ENCODE measurements around the gene ABHD2.
"Not testable (repeated sequence)": the region's sequence is repeated elsewhere in the genome, so short reads cannot be mapped to it uniquely, and the experiment has no call there.

The ABHD2 gene

DNA sequence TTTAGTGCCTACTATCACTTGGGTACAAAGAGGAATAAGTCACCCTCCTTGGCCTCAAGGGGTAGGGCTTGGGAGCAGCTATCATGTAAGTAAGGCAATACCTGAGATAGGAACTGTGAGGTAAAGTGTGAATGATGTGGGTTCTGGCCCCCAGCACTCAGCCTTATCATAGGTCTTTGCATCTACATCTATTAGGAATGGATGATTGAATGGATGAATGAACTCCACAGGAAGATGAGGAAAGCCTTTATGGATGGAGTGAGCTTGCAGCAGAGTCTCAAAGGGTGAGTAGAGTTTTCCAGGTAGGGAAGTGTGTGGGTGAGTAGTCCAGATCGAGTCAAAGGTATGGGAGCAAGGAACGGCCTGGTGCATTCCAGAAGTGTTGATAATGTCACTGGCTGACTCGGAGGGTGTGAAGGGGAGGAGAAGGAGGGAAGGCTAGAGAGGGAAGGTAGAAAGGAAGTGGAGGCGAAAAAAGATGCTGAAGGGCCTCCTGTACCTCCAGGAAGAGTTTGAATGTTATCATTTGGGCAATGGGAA is 13.1 kb upstream of the ABHD2 start:
- DNase-seq (ENCODE audit: low read depth in 3 of 3) = no peak

GRCh38 chr15:89075846-89076245 is 12.4 kb upstream of the ABHD2 start:
- DNase-seq (ENCODE audit: low read depth in 3 of 3) = no peak

- no peak for DNase-seq (ENCODE audit: low read depth in 3 of 3)
These were observed 10.5 kb upstream of the ABHD2 start for GRCh38 chr15:89077750-89078149.

DNA sequence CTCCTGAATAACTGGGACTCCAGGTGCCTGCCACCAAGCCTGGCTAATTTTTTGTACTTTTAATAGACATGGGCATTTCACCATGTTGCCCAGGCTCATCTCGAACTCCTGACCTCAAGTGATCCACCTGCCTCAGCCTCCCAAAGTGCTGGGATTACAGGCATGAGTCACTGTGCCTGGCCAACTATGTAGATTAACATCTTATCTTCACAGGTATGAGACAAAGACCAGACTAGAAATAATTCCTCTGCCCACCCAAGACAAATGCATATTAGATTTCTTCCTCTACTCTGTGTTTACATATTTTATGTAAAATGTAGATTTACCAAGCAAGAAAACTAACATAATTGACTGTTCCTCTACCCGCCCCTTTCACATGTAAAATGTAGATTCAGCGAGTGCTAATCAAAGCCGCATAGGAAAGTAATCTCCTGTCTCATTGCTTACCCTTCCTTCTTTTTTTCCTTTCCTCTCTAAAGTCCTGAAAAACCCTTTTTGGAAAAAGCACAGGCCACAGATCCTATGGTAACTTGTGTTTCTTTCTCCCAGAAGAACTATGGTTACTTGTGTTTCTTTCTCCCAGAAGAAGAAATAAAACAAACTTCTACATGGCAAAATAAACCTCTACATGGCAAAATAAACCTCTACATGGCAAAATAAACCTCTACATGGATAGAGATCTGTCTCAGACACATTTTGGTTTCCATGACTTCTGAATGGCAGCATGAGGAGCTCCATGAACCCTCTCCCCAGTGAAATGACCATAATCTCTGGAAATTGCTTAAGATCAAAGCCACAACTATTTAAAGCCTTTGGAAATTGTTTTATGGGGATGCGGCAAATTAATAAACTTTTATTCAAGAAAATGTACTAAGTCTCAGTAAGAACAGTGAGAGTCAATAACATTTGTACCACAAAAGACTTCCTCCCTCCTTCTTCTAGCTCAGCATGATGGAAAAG is 9.1 kb upstream of the ABHD2 start:
- DNase-seq (ENCODE audit: low read depth in 3 of 3) = no peak

DNA sequence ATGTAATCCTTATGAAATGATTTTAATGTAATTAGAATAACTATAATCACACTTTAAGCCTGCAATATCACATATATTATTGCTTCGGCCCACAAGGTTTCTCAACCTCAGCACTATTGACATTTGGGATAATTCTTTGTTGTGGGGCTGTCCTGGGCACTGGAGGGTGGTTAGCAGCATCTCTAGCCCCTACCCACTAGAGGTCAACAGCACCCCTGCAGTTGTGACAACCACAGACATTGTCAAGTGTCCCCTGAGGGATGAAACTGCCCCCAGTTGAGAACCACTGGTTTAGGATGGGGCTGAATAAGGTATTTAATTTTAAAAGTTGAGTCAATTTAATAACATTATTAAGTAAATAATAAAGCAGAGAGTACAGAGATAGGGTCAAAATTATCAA is 6.4 kb upstream of the ABHD2 start:
- DNase-seq (ENCODE audit: low read depth in 3 of 3) = no peak

GRCh38 chr15:89083246-89083645 is 5.0 kb upstream of the ABHD2 start:
- DNase-seq (ENCODE audit: low read depth in 3 of 3) = no peak

DNA sequence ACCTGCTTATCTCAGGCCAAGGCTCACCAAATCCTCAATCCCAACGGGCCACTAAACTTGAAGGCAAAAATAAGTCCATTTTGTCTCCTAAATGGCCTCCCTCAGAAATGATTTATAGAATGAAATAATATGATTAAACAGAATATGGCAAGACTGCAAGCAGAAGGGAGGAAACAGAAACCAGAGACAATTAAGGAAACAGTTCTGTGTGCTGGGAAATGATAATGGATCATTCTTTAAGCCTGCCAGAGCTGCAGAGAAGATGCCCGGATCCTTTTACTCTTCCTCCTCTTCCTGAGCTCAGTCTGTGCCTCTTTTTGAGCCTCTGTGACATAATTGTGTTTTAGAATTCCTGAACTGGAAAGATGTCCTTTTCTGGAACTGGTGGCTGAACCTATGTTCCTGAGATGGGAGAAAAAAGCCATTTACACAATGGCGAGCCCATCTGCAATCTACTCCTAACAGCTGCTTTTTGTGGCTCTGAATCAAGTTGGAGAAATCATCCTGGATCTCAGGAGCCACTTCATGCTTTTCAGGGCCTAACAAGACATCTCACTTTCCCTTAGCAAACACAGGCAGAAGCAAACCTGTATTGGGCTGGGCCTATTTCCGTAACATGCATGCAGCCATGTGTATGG is 2.8 kb upstream of the ABHD2 start:
- no peak for DNase-seq (ENCODE audit: low read depth in 3 of 3)

- not testable (repeated sequence) for DNase-seq (ENCODE audit: low read depth in 3 of 3)
These were observed 2.3 kb upstream of the ABHD2 start for GRCh38 chr15:89085933-89086332.

GRCh38 chr15:89086390-89086789 is 1.9 kb upstream of the ABHD2 start:
- DNase-seq (ENCODE audit: low read depth in 3 of 3) = not testable (repeated sequence)

DNA sequence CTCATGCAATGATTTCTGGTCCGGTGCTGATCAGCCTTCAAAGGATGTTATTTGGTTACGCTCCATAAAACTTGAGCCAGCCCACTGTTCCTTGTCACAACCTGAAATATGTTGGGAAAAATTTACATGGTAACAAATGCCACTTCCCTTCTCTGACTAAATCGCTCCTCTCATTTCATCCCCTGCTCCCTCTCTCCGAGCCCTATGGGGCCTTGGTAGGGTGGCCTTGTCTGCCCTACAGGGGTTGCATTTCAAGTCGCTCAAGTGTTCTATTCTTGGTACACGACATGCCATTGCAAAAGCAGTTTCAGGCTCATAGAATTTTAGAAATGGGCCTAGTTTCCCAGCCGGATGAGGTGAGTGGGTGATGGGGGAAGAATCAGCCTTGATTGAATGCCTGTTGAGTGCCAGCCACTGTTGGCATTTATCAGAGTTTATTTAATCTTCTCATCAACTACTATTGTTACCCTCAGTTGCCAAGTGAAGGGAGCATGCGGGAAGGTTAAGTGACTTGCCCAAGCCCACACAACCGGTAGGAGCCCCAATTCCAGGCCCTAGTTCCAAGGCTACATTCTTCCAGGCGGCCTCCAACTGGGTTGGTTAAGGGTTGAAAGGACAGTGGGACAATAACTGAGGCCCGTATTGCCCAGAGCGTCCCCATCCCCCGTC is 961 bp upstream of the ABHD2 start:
- no peak for DNase-seq (ENCODE audit: low read depth in 3 of 3)

- DNase-seq (ENCODE audit: low read depth in 3 of 3) = no peak
These were observed 504 bp downstream of the ABHD2 start for GRCh38 chr15:89088605-89089315.

DNA sequence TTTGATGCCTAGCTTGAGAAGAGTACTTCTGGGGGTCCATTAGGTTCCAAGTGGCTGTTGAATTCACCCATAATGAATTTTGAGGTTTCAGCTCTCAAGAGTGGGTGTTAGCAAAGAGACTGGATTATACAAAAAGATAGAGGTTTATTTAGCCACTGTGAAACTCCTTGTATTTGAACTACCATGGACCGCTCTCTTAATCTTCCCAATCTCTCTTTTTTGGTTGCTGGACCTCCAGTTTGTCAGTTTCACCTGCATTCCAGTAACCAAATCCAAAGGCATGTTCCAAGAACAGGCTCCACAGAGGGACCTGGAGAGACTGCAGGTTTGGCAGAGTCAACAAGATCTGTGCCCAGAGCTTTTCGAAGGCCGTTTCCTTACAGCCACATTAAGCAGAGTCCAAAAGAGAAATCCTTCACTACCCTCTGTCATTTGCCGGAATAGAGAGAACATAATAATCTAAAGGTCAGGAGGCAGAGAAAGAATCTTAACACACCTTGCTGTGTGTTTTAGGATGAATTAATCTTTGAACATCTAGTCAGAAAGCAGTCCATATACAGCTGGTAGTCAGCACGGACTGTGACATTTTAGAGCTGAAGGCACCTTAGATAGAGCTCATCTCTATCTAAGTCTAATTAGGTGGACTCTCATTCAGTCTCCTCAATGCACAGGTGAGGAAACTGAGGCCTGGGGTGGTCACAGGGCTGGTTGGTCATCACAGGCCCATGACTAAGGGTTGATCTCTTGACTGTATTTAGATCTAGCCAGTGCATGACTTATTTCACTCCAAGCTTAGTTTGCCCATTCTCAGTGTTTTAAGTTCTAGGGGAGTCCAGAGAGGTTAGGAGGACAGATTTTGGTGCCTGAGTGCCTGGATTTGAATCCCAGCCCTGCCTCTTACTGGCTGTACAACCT is 1.3 kb downstream of the ABHD2 start:
- DNase-seq (ENCODE audit: low read depth in 3 of 3) = no peak

GRCh38 chr15:89090791-89091626 is 2.8 kb downstream of the ABHD2 start:
- no peak for DNase-seq (ENCODE audit: low read depth in 3 of 3)

DNA sequence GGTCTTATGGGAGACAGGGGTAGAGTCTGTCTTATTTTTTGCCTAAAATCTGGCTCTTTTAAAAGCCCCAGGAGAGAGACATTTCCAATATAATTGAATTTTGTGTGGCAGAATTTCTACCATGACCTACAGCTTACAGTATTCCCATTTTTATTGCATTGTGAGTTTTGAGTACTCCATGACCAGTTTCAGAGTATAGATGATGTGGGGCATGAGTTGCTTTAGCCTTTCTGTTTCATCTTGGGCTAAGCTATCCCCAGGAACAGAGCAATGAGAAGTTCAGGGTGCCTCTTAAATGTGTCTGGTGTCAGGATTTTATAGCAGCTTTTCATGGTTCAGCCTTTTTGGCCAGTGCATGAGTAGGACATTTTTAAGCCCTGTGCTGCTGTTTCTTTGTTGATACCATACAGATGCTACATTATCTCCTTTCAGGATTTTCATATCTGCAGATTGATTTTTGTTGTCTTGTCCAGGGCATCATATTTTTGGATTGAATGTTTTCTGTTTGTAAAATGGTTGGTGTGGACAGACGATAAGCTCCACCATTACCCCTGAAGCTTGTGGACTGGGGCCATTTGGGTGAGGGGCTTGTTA is 3.5 kb downstream of the ABHD2 start:
- no peak for DNase-seq (ENCODE audit: low read depth in 3 of 3)

- DNase-seq (ENCODE audit: low read depth in 3 of 3) = no peak
These were observed 5.3 kb downstream of the ABHD2 start for GRCh38 chr15:89093509-89093908.

DNA sequence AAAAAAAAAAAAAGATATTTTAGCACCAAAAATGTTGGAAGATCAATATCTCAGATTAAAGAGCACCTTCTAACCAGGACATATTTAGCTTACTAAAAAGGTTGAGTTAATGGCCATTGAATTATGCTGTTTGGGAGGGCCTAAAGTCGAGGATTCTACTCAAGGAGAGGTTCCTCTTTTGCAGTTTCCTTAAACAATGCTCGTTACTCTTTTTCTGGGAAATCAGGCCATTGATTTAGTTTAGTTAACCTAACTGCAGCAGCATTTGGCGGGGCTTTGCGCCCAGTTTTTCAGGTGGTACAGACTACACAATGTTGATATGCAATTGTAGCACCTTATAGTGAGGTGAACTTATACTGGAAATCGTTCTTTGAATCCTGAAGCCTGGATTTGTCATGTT is 6.8 kb downstream of the ABHD2 start:
- no peak for DNase-seq (ENCODE audit: low read depth in 3 of 3)

DNA sequence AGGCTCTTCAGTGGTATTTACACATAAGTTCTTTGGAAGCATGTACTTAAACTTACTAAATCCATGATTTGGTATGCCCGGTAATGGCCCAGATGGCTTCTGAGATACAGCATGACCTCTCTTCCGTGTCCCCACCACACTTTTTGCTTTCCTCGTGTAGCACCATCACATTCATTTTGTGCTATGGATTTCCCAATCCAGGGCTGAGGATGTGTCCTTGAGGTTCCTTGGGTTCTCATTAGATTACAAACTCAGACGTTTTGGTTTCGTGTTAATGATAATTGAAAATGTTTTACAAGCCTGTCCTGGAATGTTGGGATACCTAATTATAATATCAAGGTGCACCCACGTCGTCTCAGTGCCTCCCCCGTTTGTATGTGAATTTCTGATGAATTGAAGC is 7.3 kb downstream of the ABHD2 start:
- DNase-seq (ENCODE audit: low read depth in 3 of 3) = no peak

GRCh38 chr15:89096664-89097063 is 8.4 kb downstream of the ABHD2 start:
- DNase-seq (ENCODE audit: low read depth in 3 of 3) = no peak

DNA sequence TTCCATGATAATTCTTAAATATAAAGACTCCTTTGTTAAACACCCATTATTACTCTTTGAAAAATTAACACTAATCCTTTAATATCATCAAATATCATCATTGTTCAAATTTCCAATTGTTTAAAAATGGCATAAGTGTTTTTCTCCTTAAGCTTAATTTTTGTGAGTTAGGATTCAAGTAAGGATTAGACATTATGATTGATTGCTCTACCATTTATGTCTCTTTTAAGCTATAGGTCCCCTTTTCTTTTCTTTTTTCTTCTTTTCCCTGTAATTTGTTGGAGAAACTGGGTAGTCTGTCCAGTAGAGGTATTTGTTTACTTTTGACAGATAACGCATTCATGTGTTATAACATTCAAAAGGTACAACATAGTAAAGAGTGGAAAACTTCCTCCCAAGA is 9.1 kb downstream of the ABHD2 start:
- no peak for DNase-seq (ENCODE audit: low read depth in 3 of 3)
